GM19193 (cell line): ENCODE results near the gene OR52D1.

ENCODE experiments used
- POLR2A ChIP-seq: IDR thresholded peaks from 4 replicates; pipeline ENCODE4 v1.6.1; 2011; ENCODE audit not compliant: insufficient read depth, insufficient read length; ENCODE audit errors: extremely low read depth

Gene OR52D1

DNA sequence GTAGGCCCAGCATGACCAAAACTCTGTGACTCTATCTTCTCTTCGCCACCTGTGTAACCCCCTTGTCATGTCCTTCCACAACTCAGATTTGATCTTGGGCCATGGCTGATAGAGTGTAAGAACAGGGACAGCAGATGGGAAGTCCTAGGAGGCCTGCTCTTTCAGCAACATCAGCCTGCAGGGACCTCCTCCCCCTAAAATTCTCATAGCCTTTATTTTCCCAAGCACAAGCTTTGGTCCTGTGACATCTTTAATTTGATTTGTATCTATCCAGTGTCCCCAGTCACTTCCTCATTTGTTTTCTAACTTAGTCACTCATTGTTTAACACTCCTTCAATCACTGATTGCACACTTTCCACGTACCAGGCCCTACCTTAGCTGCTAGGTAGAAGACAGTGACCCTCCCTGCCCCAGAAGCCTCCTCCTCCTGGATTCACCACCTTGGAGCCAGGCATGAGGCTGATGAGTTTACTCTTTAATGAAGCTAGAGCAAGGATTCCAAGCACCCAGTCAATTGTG is 16.0 kb downstream of the OR52D1 start:
- TF ChIP-seq POLR2A, result no peak

DNA sequence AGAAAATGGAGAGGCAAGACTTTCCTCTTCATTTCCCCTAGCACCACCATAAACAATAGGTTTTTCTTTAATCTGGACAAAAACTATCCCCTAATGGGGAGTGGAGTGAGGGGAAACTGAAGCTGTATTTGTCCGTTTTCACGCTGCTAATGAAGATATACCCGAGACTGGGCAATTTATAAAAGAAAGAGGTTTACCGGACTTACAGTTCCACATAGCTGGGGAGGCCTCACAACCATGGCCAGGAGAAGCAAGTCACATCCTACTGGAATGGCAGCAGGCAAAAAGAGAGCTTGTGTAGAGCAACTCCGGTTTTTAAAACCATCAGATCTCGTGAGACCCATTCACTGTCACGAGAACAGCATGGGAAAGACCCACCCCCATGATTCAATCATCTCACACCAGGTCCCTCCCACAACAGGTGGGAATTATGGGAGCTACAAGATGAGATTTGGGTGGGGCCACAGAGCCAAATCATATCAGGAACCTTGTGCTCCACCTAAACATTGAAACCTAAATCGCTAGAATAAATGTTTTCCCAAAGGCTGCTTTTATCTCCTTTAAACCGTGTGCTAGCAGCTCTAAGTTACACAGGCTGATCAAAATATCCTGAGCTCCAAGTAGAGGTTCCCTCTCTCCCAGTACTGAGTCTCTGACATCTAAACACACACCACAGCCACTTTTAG is 17.0 kb downstream of the OR52D1 start:
- TF ChIP-seq POLR2A, result no peak

DNA sequence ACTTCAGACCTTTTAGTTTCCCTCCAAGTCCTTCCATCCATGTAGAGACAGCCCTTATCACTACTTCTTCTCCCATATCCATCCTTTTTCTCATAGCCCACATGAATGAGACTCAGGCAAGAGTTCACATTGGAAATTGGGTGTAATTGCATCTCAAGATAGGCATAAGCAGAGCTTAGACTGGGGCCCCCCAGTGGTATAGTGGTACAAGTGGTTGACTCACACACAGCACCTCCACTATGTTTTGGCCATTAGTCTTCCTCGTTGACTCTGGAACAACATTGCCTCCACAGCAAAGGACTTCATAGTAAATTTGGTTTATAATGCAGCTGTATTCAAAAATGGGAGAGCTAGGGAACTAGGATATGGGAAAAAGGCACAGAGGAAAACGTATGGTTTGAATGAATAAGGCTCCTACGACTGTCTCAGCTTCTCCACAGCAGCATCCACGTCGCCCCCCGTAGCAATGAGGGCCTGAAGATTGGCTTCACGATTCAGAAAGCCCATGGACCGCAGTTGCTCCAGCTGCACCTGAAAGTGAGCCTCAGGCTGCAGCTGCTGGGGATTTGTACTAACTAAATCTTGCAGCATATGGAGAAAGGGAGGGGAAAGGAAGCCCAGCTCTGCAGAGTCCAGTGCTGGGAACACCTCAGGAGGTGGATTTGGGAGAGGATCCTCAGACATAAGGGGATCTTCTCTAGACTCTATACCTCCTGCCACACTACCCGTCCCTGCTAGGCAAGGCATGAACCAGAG is 18.9 kb downstream of the OR52D1 start:
- no peak for TF ChIP-seq POLR2A

DNA sequence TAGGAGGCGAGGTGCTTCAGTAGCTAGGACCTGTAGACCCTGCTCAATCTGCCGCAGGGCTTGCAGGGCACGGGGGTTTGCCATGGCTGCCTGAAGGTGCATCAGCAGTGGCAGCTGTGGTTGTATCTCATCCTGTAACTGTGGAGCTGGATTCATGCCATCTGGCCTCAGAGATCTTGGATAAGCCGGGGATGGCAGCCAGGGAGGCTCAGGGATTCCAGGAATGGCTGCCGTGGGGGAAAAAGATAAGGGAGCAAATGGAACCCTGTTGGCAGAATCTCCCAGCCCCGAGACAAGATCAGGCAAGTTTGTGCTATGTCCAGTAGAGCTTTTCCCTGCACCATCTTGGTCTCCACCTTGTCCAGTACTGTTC is 19.4 kb downstream of the OR52D1 start:
- TF ChIP-seq POLR2A, result no peak

DNA sequence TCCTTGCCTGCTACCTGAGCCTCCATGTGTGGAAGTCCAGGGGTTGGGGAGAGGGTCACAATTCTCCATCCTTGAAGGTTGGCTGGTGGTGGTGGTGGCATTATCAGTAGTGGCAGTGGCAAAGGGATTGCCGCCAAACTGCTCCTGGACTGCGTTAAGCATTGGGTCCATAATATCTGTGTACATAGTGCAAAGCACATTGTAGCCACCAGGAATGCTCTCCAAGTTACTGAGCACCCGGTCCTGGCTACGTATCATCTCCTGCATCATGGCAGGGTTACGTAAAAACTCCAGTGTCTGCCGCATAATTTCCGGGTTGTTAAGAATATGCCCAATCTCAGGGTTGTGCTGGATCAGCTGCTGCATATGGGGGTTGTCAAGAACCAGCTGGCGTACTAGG is 20.1 kb downstream of the OR52D1 start:
- TF ChIP-seq POLR2A, result no peak

DNA sequence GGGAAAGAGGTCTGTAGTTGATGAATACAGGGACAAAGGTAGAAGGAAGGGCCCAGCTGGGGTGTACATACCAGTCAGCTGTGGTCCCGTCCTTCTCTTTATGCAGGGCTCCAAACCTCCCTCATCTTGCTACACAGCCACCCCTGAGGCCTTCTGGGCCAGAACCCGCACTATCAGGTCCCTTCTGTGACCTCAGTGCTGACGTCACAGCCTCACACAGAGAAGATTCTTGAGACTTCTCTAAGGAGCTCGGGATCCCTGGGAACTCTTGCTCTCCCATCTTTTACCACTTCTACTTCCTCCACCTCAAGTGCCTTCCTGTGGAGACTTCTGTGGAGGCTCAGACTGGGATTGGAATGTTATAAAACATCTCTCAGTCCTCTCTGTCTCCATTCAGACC is 21.3 kb downstream of the OR52D1 start, which contains the start of gene UBQLN3:
TSS of gene UBQLN3 (minus strand) at position 155 of the 400 bp plus-strand sequence. CDS start 399 bp downstream, outside the sequence.
- no peak for TF ChIP-seq POLR2A

DNA sequence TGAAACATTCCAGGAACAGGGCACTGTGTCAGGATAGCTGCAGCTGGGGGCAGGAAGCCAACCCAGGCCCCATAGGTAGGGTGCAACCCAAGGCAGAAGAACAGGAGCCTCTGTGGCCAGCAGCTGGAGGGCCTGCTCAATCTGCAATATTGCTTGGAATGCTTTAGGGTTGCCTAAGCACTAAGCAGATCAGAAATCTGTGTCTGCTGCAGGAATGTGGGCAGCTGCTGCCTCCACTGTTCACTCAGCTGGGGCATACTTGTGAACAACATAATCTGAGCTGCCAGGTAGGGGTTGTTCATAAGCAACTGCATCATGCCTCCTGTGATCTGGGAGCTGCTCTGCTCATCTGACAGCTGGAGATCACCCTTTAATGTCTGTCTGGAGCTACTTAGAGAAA is 26.4 kb downstream of the OR52D1 start:
- no peak for TF ChIP-seq POLR2A

DNA sequence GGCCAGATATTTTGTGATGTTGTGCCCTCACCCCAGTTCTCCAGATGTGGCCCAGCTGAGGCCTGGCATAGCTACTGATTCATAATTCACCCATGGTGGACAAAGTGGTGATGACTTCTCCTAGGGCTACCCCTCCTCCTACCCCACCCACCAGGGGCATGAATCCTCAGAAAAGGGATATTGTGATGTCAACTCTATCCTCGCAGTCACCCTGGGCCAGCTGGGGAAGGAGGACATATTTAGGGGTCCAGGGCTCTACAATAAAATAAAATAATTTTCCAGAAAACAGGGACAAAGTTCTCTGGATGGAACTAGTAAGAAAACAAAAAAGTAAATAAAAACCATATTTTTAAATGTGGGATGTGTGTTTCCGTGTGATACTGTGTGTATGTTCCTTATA is 28.1 kb downstream of the OR52D1 start, which contains the start of gene UBQLNL:
TSS of gene UBQLNL (minus strand) at position 101 of the 400 bp plus-strand sequence. CDS start 258 bp downstream, outside the sequence.
- no peak for TF ChIP-seq POLR2A

DNA sequence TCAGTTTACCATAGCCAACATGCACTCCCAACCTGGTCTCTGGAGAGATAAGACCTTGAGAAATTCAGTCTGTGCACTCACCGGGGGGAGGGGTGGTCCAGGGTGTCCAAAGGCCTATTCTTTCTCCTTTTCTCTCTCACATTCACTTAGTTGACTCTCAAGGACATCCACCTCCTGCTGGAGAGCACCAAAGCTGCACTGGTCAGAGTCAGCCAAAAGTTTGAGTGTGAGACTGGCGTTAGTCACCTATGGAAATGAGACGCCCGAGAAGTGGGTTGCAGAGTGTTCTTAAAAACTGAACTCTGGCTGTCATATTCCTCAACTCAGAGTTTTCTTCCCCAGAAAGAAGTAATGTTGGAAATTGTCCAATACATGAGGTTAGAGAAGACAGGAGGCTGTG is 33.1 kb downstream of the OR52D1 start:
- no peak for TF ChIP-seq POLR2A

DNA sequence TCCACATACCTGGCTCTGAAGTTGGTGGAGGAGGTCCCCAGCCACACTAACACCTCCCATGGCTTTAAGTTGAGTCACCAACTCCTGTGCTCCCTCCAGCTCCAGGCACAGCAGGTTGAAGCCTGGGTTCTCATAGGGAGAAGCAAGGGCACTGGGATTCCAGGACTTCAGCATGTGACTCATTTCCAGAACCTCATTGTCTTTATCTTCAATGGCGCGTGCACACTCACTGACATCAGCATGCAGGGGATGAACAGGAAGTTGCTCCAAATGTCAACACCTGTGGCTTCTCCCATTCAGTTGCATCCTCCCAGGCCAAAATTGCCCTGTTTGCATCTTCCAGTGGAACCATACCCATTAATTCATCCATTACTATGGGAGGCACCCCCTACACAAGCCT is 33.8 kb downstream of the OR52D1 start:
- TF ChIP-seq POLR2A, result no peak

DNA sequence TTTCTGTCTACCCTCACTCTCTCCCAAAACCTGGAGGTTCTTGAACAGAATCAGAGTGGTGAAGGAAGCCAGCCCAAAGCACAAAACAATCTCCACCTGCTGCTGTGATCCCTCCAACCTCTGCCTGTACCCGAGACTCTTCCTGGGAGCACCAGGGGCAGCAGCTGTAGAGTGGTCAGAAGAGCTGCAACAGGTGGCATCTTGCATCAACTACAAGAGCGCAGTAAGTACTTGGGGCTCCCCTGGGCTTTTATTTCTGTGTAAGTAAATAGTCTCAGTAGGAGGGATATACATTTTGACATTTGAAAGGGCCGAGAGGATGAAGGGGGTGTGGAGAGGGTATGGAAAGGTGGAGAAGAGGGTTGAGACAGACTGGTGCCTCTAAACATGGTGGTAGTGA is 36.3 kb downstream of the OR52D1 start:
- no peak for TF ChIP-seq POLR2A

DNA sequence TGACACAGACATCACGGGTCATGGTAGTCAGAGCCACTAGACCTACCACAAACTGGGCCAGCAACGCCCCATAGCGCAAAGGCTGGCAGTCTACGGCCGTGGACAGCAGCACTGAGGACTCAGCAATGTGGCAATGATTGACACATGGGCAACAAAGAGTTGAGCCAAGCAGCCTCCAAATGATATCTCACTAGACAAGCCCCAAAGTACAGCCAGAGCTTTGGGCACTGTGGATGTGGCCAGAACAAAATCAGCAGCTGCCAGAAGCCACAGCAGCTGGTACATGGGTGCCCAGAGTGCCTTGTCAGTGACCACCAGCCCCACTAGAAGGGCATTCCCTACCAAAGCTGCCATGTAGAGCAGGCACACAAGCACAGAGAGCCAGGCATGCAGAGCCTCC is 39.2 kb downstream of the OR52D1 start:
- TF ChIP-seq POLR2A, result no peak

DNA sequence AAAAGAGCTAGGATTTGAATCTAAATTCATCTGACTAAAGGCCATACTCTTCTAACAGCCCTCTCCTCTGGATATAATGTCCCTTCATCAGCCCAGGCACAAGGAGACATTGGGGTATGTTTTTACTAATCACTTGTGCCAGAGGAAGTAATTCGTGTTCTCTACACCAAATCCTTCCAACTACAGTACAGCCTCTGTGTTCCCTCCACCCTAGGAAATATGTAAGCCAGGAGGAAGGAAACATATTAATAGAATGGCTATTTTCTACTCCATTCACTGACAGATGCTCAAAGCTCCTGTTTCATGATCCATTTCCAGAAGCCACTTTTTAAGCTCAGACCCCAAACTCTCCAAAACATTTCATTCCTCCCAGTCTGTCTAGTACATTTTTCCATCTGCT is 40.0 kb downstream of the OR52D1 start:
- TF ChIP-seq POLR2A, result no peak

DNA sequence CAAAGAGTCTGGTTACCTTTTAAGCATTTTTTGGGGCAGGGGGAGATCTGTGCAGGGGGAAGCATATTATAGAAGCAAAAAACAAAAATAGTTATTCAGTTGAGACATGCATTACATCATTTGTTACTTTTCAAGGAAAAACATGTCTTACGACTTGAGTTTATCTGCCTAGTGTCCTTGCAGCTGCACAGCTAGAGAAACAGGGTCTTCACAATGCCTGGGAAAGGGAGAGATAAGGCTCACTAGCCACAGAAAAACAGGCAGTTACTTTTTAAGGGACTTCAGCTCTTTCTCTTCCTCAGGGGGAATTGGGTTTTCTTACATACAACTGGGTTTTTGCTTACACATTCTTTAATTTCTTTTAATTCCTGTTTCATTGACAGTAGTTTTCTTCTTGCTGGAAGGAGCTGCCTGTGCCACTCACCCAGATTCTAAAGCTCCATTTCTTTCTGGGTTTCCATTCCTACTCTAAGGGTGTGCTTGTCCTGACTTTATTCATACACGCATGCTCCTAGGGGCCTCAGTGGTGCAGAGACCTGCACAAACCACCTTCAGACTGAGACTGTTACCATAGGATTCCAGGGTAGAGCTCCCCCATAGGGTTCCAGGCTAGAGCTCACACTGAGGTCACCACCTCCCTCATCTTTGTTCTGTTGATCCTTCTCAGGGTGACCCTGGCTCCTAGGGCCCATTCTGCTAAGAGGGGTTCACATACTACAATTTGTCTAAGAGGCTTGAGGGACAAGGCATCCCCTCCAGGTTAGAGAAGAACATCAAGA is 42.8 kb downstream of the OR52D1 start:
- no peak for TF ChIP-seq POLR2A

DNA sequence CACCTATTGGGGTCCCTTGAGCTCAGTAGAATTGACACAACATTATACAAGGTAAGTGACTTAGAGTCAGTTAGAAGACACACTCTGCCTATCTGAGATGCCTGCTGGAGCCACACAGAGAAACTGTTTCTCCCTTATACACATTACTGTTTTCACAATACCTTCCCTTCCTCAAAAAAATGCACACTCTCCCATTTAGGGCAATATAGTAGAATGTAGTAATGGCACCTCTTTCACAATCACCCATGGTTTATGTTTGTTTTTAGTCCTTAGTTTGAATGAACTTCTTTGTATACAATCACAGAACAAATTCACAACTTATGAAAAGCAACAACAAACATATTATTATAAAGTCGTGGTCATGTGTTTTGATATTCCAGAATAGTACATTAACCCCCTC is 45.6 kb downstream of the OR52D1 start:
- TF ChIP-seq POLR2A, result no peak
